H9 (cell line): Measurements from ENCODE around the gene TANGO6. TPM values are rescaled to one million over a fixed set of nuclear protein-coding genes. Genes with fewer than 3 reads are reported as not detected.

Experiments used
- DNase-seq: peaks from one replicate; pipeline ENCODE4 v3.0.0-alpha.2; 2017
- H2AFZ ChIP-seq: one replicate; pipeline ENCODE4 v1.6.1; 2013; ENCODE audit warnings: mild to moderate bottlenecking, low read length, control low read depth, moderate library complexity
- H2AK5ac ChIP-seq: 2 replicates; pipeline ENCODE4 v1.6.1; 2013; ENCODE audit warnings: low read length, control low read depth, mixed read lengths; ENCODE audit not compliant: insufficient read length
- H2BK120ac ChIP-seq: one replicate; pipeline ENCODE4 v1.6.1; 2013; ENCODE audit warnings: low read depth, mild to moderate bottlenecking, low read length, control low read depth, inconsistent platforms; ENCODE audit not compliant: poor library complexity, severe bottlenecking
- H2BK12ac ChIP-seq: 2 replicates; pipeline ENCODE4 v1.6.1; 2013; ENCODE audit warnings: low read length, control low read depth, mixed read lengths, low read depth; ENCODE audit not compliant: insufficient read length
- H2BK15ac ChIP-seq: 2 replicates; pipeline ENCODE4 v1.6.1; 2013; ENCODE audit warnings: low read depth, low read length, control low read depth
- H2BK20ac ChIP-seq: one replicate; pipeline ENCODE4 v1.6.1; 2013; ENCODE audit warnings: low read depth, mild to moderate bottlenecking, low read length, control low read depth, inconsistent platforms; ENCODE audit not compliant: poor library complexity, severe bottlenecking
- H2BK5ac ChIP-seq: 2 replicates; pipeline ENCODE4 v1.6.1; 2013; ENCODE audit warnings: low read length, control low read depth, mixed read lengths; ENCODE audit not compliant: insufficient read length
- H3K14ac ChIP-seq: 2 replicates; pipeline ENCODE4 v1.6.1; 2013; ENCODE audit warnings: low read length, control low read depth; ENCODE audit not compliant: insufficient read depth
- H3K18ac ChIP-seq: 2 replicates; pipeline ENCODE4 v1.6.1; 2013; ENCODE audit warnings: low read depth, mild to moderate bottlenecking, mixed read lengths, low read length, control low read depth; ENCODE audit not compliant: insufficient read length
- H3K23ac ChIP-seq: 2 replicates; pipeline ENCODE4 v1.6.1; 2013; ENCODE audit warnings: low read length, control low read depth, mixed read lengths, low read depth; ENCODE audit not compliant: insufficient read length
- H3K23me2 ChIP-seq: 2 replicates; pipeline ENCODE4 v1.6.1; 2013; ENCODE audit warnings: low read depth, mild to moderate bottlenecking, mixed read lengths, low read length, control low read depth; ENCODE audit not compliant: insufficient read length, poor library complexity, severe bottlenecking
- H3K27ac ChIP-seq: 2 replicates; pipeline ENCODE4 v1.5.1; 2013; ENCODE audit warnings: low read length, control low read depth, mixed read lengths, low read depth; ENCODE audit not compliant: insufficient read length
- H3K27me3 ChIP-seq: 2 replicates; pipeline ENCODE4 v1.6.1; 2013; ENCODE audit warnings: low read length, control low read depth, inconsistent platforms; ENCODE audit not compliant: insufficient read depth
- H3K4ac ChIP-seq: 2 replicates; pipeline ENCODE4 v1.6.1; 2013; ENCODE audit warnings: low read depth, mild to moderate bottlenecking, control low read depth, inconsistent platforms, low read length, moderate library complexity
- H3K4me1 ChIP-seq: 2 replicates; pipeline ENCODE4 v1.6.1; 2013; ENCODE audit warnings: low read length, control low read depth, inconsistent platforms; ENCODE audit not compliant: insufficient read depth
- H3K4me2 ChIP-seq: 2 replicates; pipeline ENCODE4 v1.6.1; 2013; ENCODE audit warnings: low read length, control low read depth, mixed read lengths; ENCODE audit not compliant: insufficient read length, insufficient read depth
- H3K56ac ChIP-seq: 2 replicates; pipeline ENCODE4 v1.6.1; 2013; ENCODE audit warnings: low read depth, mild to moderate bottlenecking, mixed read lengths, low read length, control low read depth; ENCODE audit not compliant: insufficient read length
- H3K79me1 ChIP-seq: 2 replicates; pipeline ENCODE4 v1.6.1; 2013; ENCODE audit warnings: low read depth, mild to moderate bottlenecking, moderate library complexity, low read length, control low read depth, inconsistent platforms; ENCODE audit not compliant: insufficient read depth, poor library complexity, severe bottlenecking
- H3K79me2 ChIP-seq: 2 replicates; pipeline ENCODE4 v1.6.1; 2013; ENCODE audit warnings: low read length, control low read depth, inconsistent platforms; ENCODE audit not compliant: insufficient read depth
- H3K9ac ChIP-seq: 2 replicates; pipeline ENCODE4 v1.6.1; 2013; ENCODE audit warnings: low read length, control low read depth, mixed read lengths; ENCODE audit not compliant: insufficient read length; ENCODE audit errors: extremely low read depth
- H3K9me3 ChIP-seq: one replicate; pipeline ENCODE4 v1.6.1; 2013; ENCODE audit warnings: low read depth, low read length, inconsistent platforms; ENCODE audit not compliant: control insufficient read depth
- H3T11ph ChIP-seq: one replicate; pipeline ENCODE4 v1.6.1; 2013; ENCODE audit warnings: mild to moderate bottlenecking, low read length, control low read depth, inconsistent platforms
- H4K20me1 ChIP-seq: one replicate; pipeline ENCODE4 v1.6.1; 2013; ENCODE audit not compliant: control insufficient read depth, insufficient read length, insufficient read depth
- H4K5ac ChIP-seq: 2 replicates; pipeline ENCODE4 v1.6.1; 2013; ENCODE audit warnings: low read depth, mild to moderate bottlenecking, mixed read lengths, low read length, control low read depth; ENCODE audit not compliant: insufficient read length
- H4K8ac ChIP-seq: replicated peaks from 2 replicates; pipeline ENCODE4 v1.6.1; 2013; ENCODE audit warnings: low read length, control low read depth, mixed read lengths, low read depth; ENCODE audit not compliant: insufficient read length
- H4K91ac ChIP-seq: 2 replicates; pipeline ENCODE4 v1.6.1; 2013; ENCODE audit warnings: low read depth, mild to moderate bottlenecking, moderate library complexity, mixed read lengths, low read length, control low read depth; ENCODE audit not compliant: insufficient read length
- H3K27ac Mint-ChIP-seq, 3 experiments: 2 replicates in 2 of 3; 3 replicates in 1 of 3; pipeline ENCODE4 v1.8.0; 2020 to 2021; ENCODE audit warnings: mixed read lengths in 3 of 3, mild to moderate bottlenecking in 1 of 3, moderate library complexity in 1 of 3
- H3K27me3 Mint-ChIP-seq: 2 replicates; pipeline ENCODE4 v1.8.0; 2021; ENCODE audit warnings: low read depth, mild to moderate bottlenecking, moderate library complexity, mixed read lengths
- H3K36me3 Mint-ChIP-seq, 3 experiments: 2 replicates in 2 of 3; 3 replicates in 1 of 3; pipeline ENCODE4 v1.8.0; 2020 to 2021; ENCODE audit warnings: low read depth in 3 of 3, mixed read lengths in 3 of 3; ENCODE audit not compliant: insufficient read depth in 1 of 3
- H3K4me1 Mint-ChIP-seq, 2 experiments: 2 replicates each; pipeline ENCODE4 v1.8.0; 2020; ENCODE audit warnings: mixed read lengths in 2 of 2
- H3K4me3 Mint-ChIP-seq, 2 experiments: 2 replicates in 1 of 2; 3 replicates in 1 of 2; pipeline ENCODE4 v1.8.0; 2020 to 2021; ENCODE audit warnings: mild to moderate bottlenecking in 2 of 2, mixed read lengths in 2 of 2, moderate library complexity in 1 of 2
- H3K9me3 Mint-ChIP-seq, 2 experiments: 2 replicates in 1 of 2; 3 replicates in 1 of 2; pipeline ENCODE4 v1.8.0; 2020; ENCODE audit warnings: mild to moderate bottlenecking in 2 of 2, mixed read lengths in 2 of 2, moderate library complexity in 1 of 2
- CTCF ChIP-seq: fragments of 200-600 bp; sonication (generic); conservative IDR thresholded peaks from 3 replicates; pipeline ENCODE4 v1.8.0; 2021; ENCODE audit warnings: antibody characterized with exemption, mild to moderate bottlenecking
- WGBS: extraction: QIAGEN DNeasy Blood & Tissue Kit; methylation state at CpG from one replicate; pipeline ENCODE4 v1.1.7; 2013; ENCODE audit warnings: missing lambda C conversion rate, low lambda C conversion rate, mixed read lengths; ENCODE audit not compliant: insufficient read length; ENCODE audit errors: extremely low coverage; 5-methylcytosine and 5-hydroxymethylcytosine counted together
- total RNA-seq: library from RNA; stranded (reverse); gene quantifications from 2 replicates; pipeline ENCODE4 v1.2.1, GENCODE V29; 2021

Gene TANGO6
- total RNA-seq, 1 experiment from 2014 or later, result 12.0 TPM

- Histone ChIP-seq H3K4me1 (no peaks in the 10 kb centered on the region; the same call in 1 of the 2 replicates), H3K4me2 (no peak overlapping the region), H2AK5ac (no peak overlapping the region), H3K79me2 (no peaks in the 10 kb centered on the region), H3K23ac (no peak overlapping the region), H2BK5ac (no peak overlapping the region), H4K8ac (no peak overlapping the region), H3K27me3 (no peaks in the 10 kb centered on the region), H3K9ac (no peak overlapping the region), H4K91ac (no peak overlapping the region), H3K18ac (no peak overlapping the region), H4K5ac (no peak overlapping the region), H3T11ph (no peak overlapping the region), H2BK12ac (no peak overlapping the region), H3K23me2 (no peaks in the 10 kb centered on the region), H3K4ac (no peak overlapping the region), H3K79me1 (no peaks in the 10 kb centered on the region), H3K14ac (no peak overlapping the region), H3K27ac (no peak overlapping the region), H4K20me1 (no peaks in the 10 kb centered on the region), H2BK120ac (no peak overlapping the region), H2BK15ac (no peak overlapping the region), H3K56ac (no peak overlapping the region), H3K9me3 (no peaks in the 10 kb centered on the region), H2BK20ac (no peak overlapping the region), H2AFZ (no peak overlapping the region)
- DNase-seq, result no peak
- H3K4me3 Mint-ChIP-seq, result no peak overlapping the region
- H3K27me3 Mint-ChIP-seq, result no peaks in the 10 kb centered on the region; the same call in 1 of the 2 replicates
- H3K36me3 Mint-ChIP-seq, result no peaks in the 10 kb centered on the region
- TF ChIP-seq CTCF, result no peak
- WGBS, result no CpG with 5 or more reads among the region's 3 CpGs
- 0 out of 7 replicates have a peak overlapping the region, but pooled peaks of 1 of the 3 experiments have one; percentile 28 for H3K27ac Mint-ChIP-seq
- no peaks in the 10 kb centered on the region for H3K9me3 Mint-ChIP-seq
- peaks cover 5 to 8% of the 10 kb centered on the region in 2 experiments; a peak in 2 of 4 replicates for H3K4me1 Mint-ChIP-seq
Observed at GRCh38 chr16:69055008-69055407, 211.7 kb downstream of the TANGO6 start.
